Renal cortex interstitium (tissue), 15 donors: ENCODE results near the gene DNM2. TPM values are rescaled to one million over a fixed set of nuclear protein-coding genes. Genes with fewer than 3 reads are reported as not detected.
"Not testable (repeated sequence)": the region's sequence is repeated elsewhere in the genome, so short reads cannot be mapped to it uniquely, and the experiment has no call there.

ENCODE experiments used
- DNase-seq, 11 donors: peaks; one replicate each; pipeline ENCODE4 v3.0.0-alpha.2; 2013; ENCODE audit warnings: low read depth in 9 of 11, low spot score in 4 of 11; ENCODE audit errors: extremely low read depth in 1 of 11
- long read RNA-seq, 16 experiments: transcript quantifications; one replicate each; lab custom pipeline, GENCODE V29; 2026
- polyA plus RNA-seq, 3 donors: library from polyadenylated mRNA; unstranded; fragments of 120-200 nt; gene quantifications; one replicate each; pipeline ENCODE4 v1.2.1, GENCODE V29; 2013; ENCODE audit not compliant: insufficient read length in 3 of 3

The DNM2 gene
- 100 to 1,000 TPM; 117 to 168 (median 128) TPM for polyA plus RNA-seq
- long read RNA-seq, donor 1, partial matches to known transcripts, result 32 of 35 reads
- long read RNA-seq, donor 1, other reads (novel, unspliced or antisense), result 0 of 35 reads
- long read RNA-seq, donor 2, transcript DNM2-213 (2 exons, 565 nt), result major isoform, 5 of 38 reads
- long read RNA-seq, donor 2, partial matches to known transcripts, result 29 of 38 reads
- long read RNA-seq, donor 2, other reads (novel, unspliced or antisense), result 0 of 38 reads
- long read RNA-seq, donor 3, full-length matches to known transcripts, result 10 of 38 reads
- long read RNA-seq, donor 3, partial matches to known transcripts, result 28 of 38 reads
- long read RNA-seq, donor 3, other reads (novel, unspliced or antisense), result 0 of 38 reads
- long read RNA-seq, donor 4, full-length matches to known transcripts, result 10 of 49 reads
- long read RNA-seq, donor 4, partial matches to known transcripts, result 39 of 49 reads
- long read RNA-seq, donor 4, other reads (novel, unspliced or antisense), result 0 of 49 reads
- long read RNA-seq, donor 5, result 0 reads
- long read RNA-seq, donor 6, full-length matches to known transcripts, result 14 of 88 reads
- long read RNA-seq, donor 6, partial matches to known transcripts, result 74 of 88 reads
- long read RNA-seq, donor 6, other reads (novel, unspliced or antisense), result 0 of 88 reads
- long read RNA-seq, donor 7, full-length matches to known transcripts, result 7 of 71 reads
- long read RNA-seq, donor 7, partial matches to known transcripts, result 64 of 71 reads
- long read RNA-seq, donor 7, other reads (novel, unspliced or antisense), result 0 of 71 reads
- long read RNA-seq, donor 8, result 0 reads
- long read RNA-seq, donor 9, full-length matches to known transcripts, result 9 of 95 reads
- long read RNA-seq, donor 9, partial matches to known transcripts, result 86 of 95 reads
- long read RNA-seq, donor 9, other reads (novel, unspliced or antisense), result 0 of 95 reads
- long read RNA-seq, donor 10, full-length matches to known transcripts, result 10 of 49 reads
- long read RNA-seq, donor 10, partial matches to known transcripts, result 39 of 49 reads
- long read RNA-seq, donor 10, other reads (novel, unspliced or antisense), result 0 of 49 reads
- long read RNA-seq, donor 11, full-length matches to known transcripts, result 16 of 88 reads
- long read RNA-seq, donor 11, partial matches to known transcripts, result 28 of 88 reads
- long read RNA-seq, donor 11, other reads (novel, unspliced or antisense), result 44 of 88 reads
- long read RNA-seq, donor 12, partial matches to known transcripts, result 0 of 1 reads
- long read RNA-seq, donor 12, other reads (novel, unspliced or antisense), result 0 of 1 reads
- long read RNA-seq, donor 13, result 0 reads
- long read RNA-seq, donor 14, full-length matches to known transcripts, result 5 of 44 reads
- long read RNA-seq, donor 14, partial matches to known transcripts, result 39 of 44 reads
- long read RNA-seq, donor 14, other reads (novel, unspliced or antisense), result 0 of 44 reads
- long read RNA-seq, donor 15, full-length matches to known transcripts, result 3 of 15 reads
- long read RNA-seq, donor 15, partial matches to known transcripts, result 12 of 15 reads
- long read RNA-seq, donor 15, other reads (novel, unspliced or antisense), result 0 of 15 reads
- long read RNA-seq, donor 16, full-length matches to known transcripts, result 33 of 168 reads
- long read RNA-seq, donor 16, partial matches to known transcripts, result 135 of 168 reads
- long read RNA-seq, donor 16, other reads (novel, unspliced or antisense), result 0 of 168 reads

GRCh38 chr19:10717356-10718204, at the start of gene DNM2:
Gene DNM2, plus strand, starts transcription at chr19:10718079. Its CDS starts 164 bp downstream, at chr19:10718243.
- peak; percentile 99 to 100 (median 100) for DNase-seq

GRCh38 chr19:10669246-10669645, 48.6 kb upstream of the DNM2 start:
- DNase-seq, result no peak

DNA sequence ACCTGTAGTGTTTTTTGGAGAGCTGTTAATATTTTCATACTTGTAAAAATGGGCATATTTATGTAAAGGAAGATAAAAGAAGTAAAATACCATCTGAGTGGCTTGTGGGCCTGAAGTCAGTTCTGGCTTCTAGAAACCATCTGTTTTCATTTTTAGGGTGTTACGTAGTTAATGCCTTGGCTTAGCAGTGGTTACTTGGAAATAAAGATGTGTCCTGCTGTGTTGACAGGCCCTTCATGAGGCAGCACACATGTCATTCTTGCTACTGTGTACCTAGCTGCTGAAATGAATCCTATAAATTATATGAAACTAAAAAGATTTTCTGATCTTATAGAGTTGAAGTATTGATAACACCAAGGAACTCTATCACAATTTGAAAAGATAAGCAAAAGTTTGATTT, 47.7 kb upstream of the DNM2 start:
- no peak for DNase-seq

- DNase-seq, result no peak
Observed at GRCh38 chr19:10670876-10671804, 46.7 kb upstream of the DNM2 start.

DNA sequence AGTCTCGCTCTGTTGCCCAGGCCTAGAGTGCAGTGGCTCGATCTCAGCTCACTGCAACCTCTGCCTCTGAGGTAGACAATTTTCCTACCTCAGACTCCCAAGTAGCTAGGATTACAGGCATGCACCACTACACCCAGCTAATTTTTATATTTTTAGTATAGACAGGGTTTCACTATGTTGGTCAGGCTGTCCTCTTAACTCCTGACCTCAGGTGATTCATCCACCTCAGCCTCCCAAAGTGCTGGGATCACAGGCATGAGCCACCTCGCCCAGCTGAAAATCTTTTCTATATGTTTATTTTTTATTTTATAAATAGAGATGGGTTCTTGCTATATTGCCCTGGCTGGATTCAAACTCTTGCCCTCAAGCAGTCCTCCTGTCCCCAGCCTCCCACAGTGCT, 46.0 kb upstream of the DNM2 start:
- not testable (repeated sequence) for DNase-seq

DNA sequence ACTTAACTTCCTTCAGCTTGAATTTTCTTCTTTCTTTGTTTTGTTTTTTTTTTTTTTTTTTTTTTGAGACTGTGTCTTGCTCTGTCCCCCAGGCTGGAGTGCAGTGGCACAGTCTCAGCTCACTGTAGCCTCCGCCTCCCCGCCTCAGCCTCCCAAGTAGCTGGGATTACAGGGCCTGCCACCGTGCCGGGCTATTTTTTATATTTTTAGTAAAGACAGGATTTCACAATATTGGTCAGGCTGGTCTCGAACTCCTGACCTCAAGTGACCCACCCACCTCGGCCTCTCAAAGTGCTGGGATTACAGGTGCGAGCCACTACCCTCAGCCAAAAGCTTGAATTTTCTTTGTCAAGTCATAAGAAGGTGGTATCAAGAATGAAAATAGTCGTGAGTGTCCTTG, 42.7 kb upstream of the DNM2 start:
- not testable (repeated sequence) for DNase-seq

GRCh38 chr19:10677751-10678150, 40.1 kb upstream of the DNM2 start:
- no peak for DNase-seq

DNA sequence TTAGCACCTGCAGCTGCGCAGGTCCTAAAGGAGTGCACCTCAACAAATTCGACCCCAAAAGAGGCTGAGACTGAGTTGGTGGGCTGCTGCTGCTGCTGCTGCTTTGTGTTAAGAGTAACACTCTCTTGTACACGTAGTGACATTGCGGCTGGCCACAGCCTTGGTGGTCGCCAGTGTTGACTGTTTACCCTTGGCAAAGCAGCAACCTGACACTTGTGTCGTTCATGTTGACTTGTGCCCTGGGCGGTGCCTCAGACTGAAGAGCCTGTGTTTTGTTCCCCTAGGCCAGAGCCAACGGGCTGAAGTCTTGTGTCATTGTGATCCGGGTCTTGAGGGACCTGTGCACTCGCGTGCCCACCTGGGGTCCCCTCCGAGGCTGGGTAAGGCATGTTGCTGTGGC, 39.1 kb upstream of the DNM2 start:
- DNase-seq, result no peak

DNA sequence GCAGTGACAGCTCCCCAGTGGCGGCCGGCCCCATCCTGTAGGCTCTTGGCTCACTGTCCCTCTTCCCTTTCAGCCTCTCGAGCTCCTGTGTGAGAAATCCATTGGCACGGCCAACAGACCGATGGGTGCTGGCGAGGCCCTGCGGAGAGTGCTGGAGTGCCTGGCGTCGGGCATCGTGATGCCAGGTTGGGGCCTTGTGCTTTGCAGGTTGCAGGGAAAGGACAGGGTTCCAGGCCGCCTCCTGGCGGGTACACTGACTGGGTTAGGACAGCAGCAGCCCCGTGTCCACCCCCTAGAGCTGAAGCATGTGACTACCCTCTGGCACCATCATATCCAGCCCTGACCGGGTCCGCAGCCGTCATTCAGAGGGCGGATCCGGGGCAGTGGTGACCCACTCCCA, 38.1 kb upstream of the DNM2 start:
- no peak for DNase-seq

GRCh38 chr19:10680545-10681135, 37.2 kb upstream of the DNM2 start:
- DNase-seq, result no peak

- no peak for DNase-seq
Observed at GRCh38 chr19:10681658-10682057, 36.2 kb upstream of the DNM2 start.

DNA sequence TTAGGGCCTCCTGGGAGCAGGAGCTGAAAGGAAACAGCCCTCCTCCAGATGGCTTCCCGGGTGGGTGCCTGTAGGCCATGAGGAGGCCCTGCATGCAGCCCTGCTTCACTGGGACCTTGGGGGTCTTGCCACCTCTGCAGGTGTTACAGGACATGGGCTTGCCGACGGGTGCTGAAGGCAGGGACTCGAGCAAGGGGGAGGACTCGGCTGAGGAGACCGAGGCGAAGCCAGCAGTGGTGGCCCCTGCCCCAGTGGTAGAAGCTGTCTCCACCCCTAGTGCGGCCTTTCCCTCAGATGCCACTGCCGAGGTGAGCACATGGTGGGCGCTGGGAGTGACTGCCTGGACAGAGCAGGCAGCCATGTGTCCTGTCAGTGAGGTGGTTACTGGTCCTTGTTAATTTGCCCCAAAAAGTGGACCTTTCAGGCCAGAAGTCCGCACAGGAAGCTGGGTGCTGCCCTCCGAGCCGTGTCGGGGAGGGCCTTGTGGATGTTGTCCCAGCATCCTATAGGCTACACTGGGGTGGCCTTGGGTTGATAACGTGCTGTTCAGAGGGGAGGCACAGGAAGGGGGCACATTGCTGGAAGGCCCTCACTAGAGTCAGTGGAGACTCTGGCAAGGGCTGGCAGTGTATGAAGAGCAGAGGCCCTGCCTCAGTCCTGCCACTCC, 35.3 kb upstream of the DNM2 start:
- DNase-seq, result no peak

DNA sequence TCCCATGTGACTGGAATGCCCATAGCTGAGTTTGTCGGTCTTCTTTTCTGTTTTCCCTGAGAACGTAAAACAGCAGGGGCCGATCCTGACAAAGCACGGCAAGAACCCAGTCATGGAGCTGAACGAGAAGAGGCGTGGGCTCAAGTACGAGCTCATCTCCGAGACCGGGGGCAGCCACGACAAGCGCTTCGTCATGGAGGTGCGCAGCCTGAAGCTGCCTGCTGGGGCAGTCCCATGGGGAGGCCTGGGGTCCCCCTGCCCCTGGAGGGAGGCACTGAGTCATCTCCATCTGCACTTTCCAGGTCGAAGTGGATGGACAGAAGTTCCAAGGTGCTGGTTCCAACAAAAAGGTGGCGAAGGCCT, 34.8 kb upstream of the DNM2 start:
- no peak for DNase-seq

- no peak for DNase-seq
Observed at GRCh38 chr19:10683582-10683981, 34.3 kb upstream of the DNM2 start.

DNA sequence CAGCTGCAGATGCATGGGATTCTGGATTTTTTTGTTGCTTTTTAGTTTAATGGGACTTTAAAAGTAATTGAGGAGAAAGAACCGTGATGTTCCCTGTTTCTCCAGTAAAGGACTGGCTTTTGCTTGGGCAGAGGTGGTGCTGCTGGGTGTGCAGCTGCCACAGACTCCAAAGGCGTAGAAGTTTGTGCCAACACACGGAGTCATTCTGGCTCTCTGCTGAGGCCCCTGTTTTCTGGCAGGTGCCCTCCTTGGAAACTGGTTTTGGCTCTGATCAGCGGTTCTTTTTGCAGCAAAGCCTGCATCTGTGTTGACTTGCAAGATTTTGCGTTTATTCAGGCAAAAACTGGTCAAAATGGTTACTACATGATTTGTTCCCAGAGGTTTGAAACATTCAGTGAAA, 32.7 kb upstream of the DNM2 start:
- no peak for DNase-seq

GRCh38 chr19:10686193-10686592, 31.7 kb upstream of the DNM2 start:
- no peak for DNase-seq
